Esophagus muscularis mucosa (tissue), 4 donors: ENCODE results near the gene HOPX. TPM values are rescaled to one million over a fixed set of nuclear protein-coding genes. Genes with fewer than 3 reads are reported as not detected.

Experiments used
- DNase-seq: peaks from one replicate; pipeline ENCODE4 v3.0.0-alpha.2; 2017; ENCODE audit errors: extremely low spot score
- H3K27ac ChIP-seq, 4 donors: fragments of 200-600 bp; sonication (generic); replicated peaks in 1 of 4; 1 replicate in 3 of 4; 2 replicates in 1 of 4; pipeline ENCODE4 v1.5.1; 2016 to 2019; ENCODE audit warnings: mild to moderate bottlenecking in 1 of 4
- H3K27me3 ChIP-seq, 4 donors: fragments of 200-600 bp; sonication (generic); one replicate each; pipeline versions ENCODE4 v1.5.1 to v1.6.0; 2016 to 2019
- H3K36me3 ChIP-seq, 4 donors: fragments of 200-600 bp; sonication (generic); one replicate each; pipeline ENCODE4 v1.5.1; 2016 to 2019
- H3K4me1 ChIP-seq, 4 donors: fragments of 200-600 bp; sonication (generic); one replicate each; pipeline ENCODE4 v1.5.1; 2016 to 2019
- H3K4me3 ChIP-seq, 4 donors: fragments of 200-600 bp; sonication (generic); 1 replicate in 2 of 4; 2 replicates in 2 of 4; pipeline ENCODE4 v1.5.1; 2016 to 2019; ENCODE audit warnings: mild to moderate bottlenecking in 4 of 4, moderate library complexity in 1 of 4
- H3K9me3 ChIP-seq, 4 donors: fragments of 200-600 bp; sonication (generic); 1 replicate in 3 of 4; 2 replicates in 1 of 4; pipeline ENCODE4 v1.5.1; 2016 to 2019
- EP300 ChIP-seq: sonication (generic); formaldehyde crosslinking; IDR thresholded peaks from one replicate; pipeline ENCODE4 v1.6.1; 2017; ENCODE audit warnings: antibody characterized with exemption
- POLR2A ChIP-seq: fragments of 450-650 bp; IDR thresholded peaks from one replicate; pipeline ENCODE4 v1.6.1; 2017; ENCODE audit warnings: antibody characterized with exemption, moderate library complexity, mild to moderate bottlenecking, low read depth
- POLR2AphosphoS5 ChIP-seq, 2 donors: sonication (generic); formaldehyde crosslinking; IDR thresholded peaks; one replicate each; pipeline ENCODE4 v1.6.1; 2017; ENCODE audit warnings: antibody characterized with exemption in 2 of 2
- WGBS: methylation state at CpG from one replicate; pipeline ENCODE4 v1.1.5; 2018; 5-methylcytosine and 5-hydroxymethylcytosine counted together
- intact Hi-C: fragments of 100-400 bp; cut with DNase I; formaldehyde crosslinking; loops from one replicate; pipeline ENCODE4 v1.15.1; 2023
- total RNA-seq, 4 donors: library from RNA; depleted of rRNA; stranded (reverse); fragments of >200 nt; gene quantifications; one replicate each; pipeline versions ENCODE4 v1.1.0 to v1.2.1, GENCODE V29; 2016
- TF ChIP-seq, protein P1 (sequence below), 3 experiments: fragments of 200-600 bp in 2 of 3; fragments of 450-650 bp in 1 of 3; sonication (generic) in 2 of 3; IDR thresholded peaks; one replicate each; pipeline ENCODE4 v1.5.1; 2017 to 2019; ENCODE audit warnings: antibody characterized with exemption in 3 of 3, mild to moderate bottlenecking in 2 of 3, moderate library complexity in 1 of 3

Gene HOPX
- total RNA-seq, 4 donors from 2014 or later: 5.1 to 11.9 (median 7.5) TPM

DNA sequence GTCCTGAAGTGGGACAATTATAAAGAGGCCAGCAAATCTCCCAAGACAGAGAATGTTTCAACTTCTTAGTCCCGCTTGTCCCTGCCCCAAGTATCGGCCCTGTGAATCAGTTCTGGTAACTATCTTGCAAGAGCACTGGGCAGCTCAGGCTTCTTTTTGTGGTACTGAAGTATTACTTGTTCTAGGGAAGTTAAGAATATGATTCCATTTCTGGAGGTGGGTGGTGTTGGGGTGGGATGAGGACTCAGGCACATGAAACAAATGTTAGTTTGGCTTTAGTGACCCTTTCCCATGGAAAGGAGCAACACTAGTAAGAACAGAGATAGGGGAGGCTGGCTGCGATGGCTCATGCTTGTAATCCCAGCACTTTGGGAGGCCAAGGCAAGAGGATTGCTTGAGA, 28.9 kb downstream of the HOPX start:
- no peaks in the 10 kb centered on the region for H3K9me3 ChIP-seq
- 92% methylated on average over 3 of the region's 3 CpGs for WGBS

DNA sequence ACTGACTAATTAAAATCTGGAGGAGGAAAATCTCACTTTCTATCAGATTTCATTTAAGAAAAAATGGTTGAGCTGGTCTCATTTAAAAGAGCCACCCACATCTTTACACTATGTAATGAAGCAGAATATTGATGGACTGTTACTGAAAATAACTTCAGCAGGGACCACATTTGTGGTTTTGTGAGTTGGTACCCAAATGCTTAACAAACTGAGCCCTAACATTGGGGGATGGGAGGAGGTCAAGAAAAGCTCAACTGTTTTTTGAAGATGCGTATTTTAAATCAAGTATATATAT, 30.1 kb downstream of the HOPX start:
- intact Hi-C loops: no loop called here
- Histone ChIP-seq H3K27ac (no peak overlapping the region), H3K9me3 (peaks cover 0 to 6% (median 0%) of the 10 kb centered on the region in 4 donors), H3K27me3 (peaks cover 0 to 49% (median 4%) of the 10 kb centered on the region in 4 donors), H3K4me3 (no peak overlapping the region), H3K36me3 (no peaks in the 10 kb centered on the region), H3K4me1 (peaks cover 20 to 25% (median 23%) of the 10 kb centered on the region in 4 donors)
- no peak for DNase-seq
- WGBS: 91% methylated on average over 1 of the region's 1 CpG
- TF ChIP-seq, protein P1, sequence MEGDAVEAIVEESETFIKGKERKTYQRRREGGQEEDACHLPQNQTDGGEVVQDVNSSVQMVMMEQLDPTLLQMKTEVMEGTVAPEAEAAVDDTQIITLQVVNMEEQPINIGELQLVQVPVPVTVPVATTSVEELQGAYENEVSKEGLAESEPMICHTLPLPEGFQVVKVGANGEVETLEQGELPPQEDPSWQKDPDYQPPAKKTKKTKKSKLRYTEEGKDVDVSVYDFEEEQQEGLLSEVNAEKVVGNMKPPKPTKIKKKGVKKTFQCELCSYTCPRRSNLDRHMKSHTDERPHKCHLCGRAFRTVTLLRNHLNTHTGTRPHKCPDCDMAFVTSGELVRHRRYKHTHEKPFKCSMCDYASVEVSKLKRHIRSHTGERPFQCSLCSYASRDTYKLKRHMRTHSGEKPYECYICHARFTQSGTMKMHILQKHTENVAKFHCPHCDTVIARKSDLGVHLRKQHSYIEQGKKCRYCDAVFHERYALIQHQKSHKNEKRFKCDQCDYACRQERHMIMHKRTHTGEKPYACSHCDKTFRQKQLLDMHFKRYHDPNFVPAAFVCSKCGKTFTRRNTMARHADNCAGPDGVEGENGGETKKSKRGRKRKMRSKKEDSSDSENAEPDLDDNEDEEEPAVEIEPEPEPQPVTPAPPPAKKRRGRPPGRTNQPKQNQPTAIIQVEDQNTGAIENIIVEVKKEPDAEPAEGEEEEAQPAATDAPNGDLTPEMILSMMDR (IDR thresholded peaks at IDR 0.05): no peak
- TF ChIP-seq EP300: no peak
- TF ChIP-seq POLR2A: no peak
- no peak for TF ChIP-seq POLR2AphosphoS5 (IDR thresholded peaks at IDR 0.05)

More for the DNA sequence above, 28.9 kb downstream of the HOPX start:
- Histone ChIP-seq H3K4me1 (peaks cover 22 to 30% (median 29%) of the 10 kb centered on the region in 4 donors), H3K27me3 (peaks cover 0 to 61% (median 13%) of the 10 kb centered on the region in 4 donors), H3K27ac (no peak overlapping the region), H3K4me3 (no peak overlapping the region), H3K36me3 (no peaks in the 10 kb centered on the region)
- intact Hi-C loops: no loop called here
- no peak for DNase-seq
- TF ChIP-seq POLR2AphosphoS5 (IDR thresholded peaks at IDR 0.05) (no peak), EP300 (no peak), POLR2A (no peak)
- TF ChIP-seq, protein P1 (IDR thresholded peaks at IDR 0.05): no peak

DNA sequence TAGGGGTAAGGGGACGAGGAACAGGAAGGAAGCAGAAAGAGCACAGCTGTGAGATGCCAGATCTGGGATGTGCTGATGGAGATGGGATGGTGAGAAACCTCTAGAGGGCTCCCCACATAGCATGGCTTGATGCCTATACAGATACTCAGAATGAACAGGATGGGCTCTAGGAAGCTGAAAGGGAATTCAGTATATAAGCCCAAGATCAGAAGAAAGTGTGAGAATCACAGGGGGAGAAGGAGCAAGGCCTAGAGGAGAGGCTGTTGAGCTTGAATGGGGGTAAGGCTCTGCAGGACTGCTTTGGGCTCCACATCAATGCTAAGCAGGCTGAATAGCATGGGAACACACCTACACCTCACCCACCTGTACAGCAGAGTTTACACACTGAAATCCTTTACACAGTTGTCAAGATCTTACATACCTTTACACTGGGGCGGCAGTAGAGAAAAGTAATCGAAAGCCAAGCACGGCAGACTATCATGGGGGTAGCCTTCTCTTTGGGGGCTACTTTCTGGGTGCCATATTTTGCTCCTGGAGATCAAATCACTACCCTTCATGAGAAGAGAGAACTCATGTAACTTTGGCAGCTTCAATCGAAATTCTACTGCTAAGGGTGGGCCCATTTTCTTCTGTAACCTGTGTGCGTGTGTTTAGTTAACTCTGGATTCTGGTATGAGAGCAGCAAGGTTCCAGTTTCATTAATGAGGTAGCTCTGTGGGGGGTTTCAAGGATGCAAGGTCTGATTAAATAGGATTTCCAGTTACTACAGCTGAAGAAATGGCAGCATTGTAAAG, 30.6 kb downstream of the HOPX start:
- no peak overlapping the region for H3K27ac ChIP-seq
- 88% methylated on average over 6 of the region's 6 CpGs for WGBS
- intact Hi-C loops: no loop called here
- peaks cover 0 to 6% (median 0%) of the 10 kb centered on the region in 4 donors for H3K9me3 ChIP-seq
- no peak for DNase-seq
- H3K27me3 ChIP-seq: peaks cover 0 to 43% (median 0%) of the 10 kb centered on the region in 4 donors
- H3K4me1 ChIP-seq: peaks cover 15 to 20% (median 18%) of the 10 kb centered on the region in 4 donors
- TF ChIP-seq, protein P1 (IDR thresholded peaks at IDR 0.05): no peak
- TF ChIP-seq EP300 (no peak), POLR2AphosphoS5 (IDR thresholded peaks at IDR 0.05) (no peak)
- H3K4me3 ChIP-seq: no peak overlapping the region
- H3K36me3 ChIP-seq: no peaks in the 10 kb centered on the region

DNA sequence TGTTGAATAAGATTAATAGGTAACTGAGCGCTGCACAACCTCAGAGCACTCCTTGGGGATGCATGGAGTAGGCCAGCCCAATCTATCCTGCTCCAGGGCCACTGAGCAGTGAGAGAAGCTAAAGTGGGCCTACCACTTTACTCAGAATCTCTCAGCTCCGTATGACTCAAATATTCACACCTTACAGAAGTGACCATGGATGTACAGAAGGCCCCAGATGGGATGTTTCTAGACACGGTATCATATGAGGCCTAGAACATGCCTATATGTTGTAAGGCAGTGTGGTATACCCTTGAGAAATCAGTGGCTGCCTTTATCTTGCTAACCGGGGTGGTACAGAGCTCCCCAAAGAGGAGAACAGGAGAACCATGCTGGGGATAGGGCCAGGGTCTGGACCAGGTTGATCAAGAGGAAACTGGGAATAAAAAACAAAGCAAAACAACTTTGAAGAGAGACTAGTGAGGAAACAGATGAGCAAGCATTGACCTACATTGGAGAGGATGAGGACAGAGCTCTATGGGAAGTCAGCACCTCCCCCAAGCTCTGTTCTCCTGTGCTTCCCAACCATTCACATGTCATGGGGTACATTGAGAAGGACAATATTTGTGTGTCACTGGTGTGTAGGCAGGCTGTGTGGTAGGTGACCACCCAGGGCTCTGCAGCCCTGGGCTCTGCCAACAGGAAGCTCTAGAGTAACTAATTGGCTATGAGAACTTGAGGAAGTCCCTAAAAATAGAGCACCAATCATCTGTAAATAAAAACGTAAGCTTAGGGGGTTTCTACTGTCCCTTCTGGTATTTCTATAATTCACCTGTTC, 31.4 kb downstream of the HOPX start:
- WGBS: 91% methylated on average over 5 of the region's 5 CpGs
- Histone ChIP-seq H3K36me3 (no peaks in the 10 kb centered on the region), H3K9me3 (peaks cover 0 to 6% (median 0%) of the 10 kb centered on the region in 4 donors), H3K27me3 (peaks cover 0 to 35% (median 0%) of the 10 kb centered on the region in 4 donors), H3K27ac (no peak overlapping the region), H3K4me3 (no peak overlapping the region), H3K4me1 (peaks cover 8 to 12% (median 10%) of the 10 kb centered on the region in 4 donors)
- intact Hi-C loops: no loop called here
- TF ChIP-seq, protein P1 (IDR thresholded peaks at IDR 0.05): no peak
- no peak for TF ChIP-seq EP300
- TF ChIP-seq POLR2A: no peak
- TF ChIP-seq POLR2AphosphoS5 (IDR thresholded peaks at IDR 0.05): no peak
- DNase-seq: no peak
